Activated gamma-delta T cell (primary cell): ENCODE measurements around the gene PRSS12.
"Not testable (repeated sequence)": the region's sequence is repeated elsewhere in the genome, so short reads cannot be mapped to it uniquely, and the experiment has no call there.

Experiments
- DNase-seq: peaks from one replicate; lab custom pipeline; 2025; lab: John Stamatoyannopoulos, UW

The PRSS12 gene

GRCh38 chr4:118318931-118319330 lies 33.9 kb downstream of the PRSS12 start:
- no peak for DNase-seq

GRCh38 chr4:118317691-118318090 lies 35.1 kb downstream of the PRSS12 start:
- no peak for DNase-seq

GRCh38 chr4:118314221-118314620 lies 38.6 kb downstream of the PRSS12 start:
- DNase-seq = no peak

- no peak for DNase-seq
Measured at GRCh38 chr4:118313098-118313497, 39.7 kb downstream of the PRSS12 start.

- DNase-seq = no peak
Measured at GRCh38 chr4:118308306-118309030, 44.3 kb downstream of the PRSS12 start.

- no peak for DNase-seq
Measured at GRCh38 chr4:118307643-118308042, 45.2 kb downstream of the PRSS12 start.

- DNase-seq = not testable (repeated sequence)
Measured at GRCh38 chr4:118299619-118300018, 53.2 kb downstream of the PRSS12 start.

GRCh38 chr4:118296729-118297128 lies 56.1 kb downstream of the PRSS12 start:
- DNase-seq = no peak

GRCh38 chr4:118290951-118291350 lies 61.9 kb downstream of the PRSS12 start:
- no peak for DNase-seq

GRCh38 chr4:118289794-118290193 lies 63.0 kb downstream of the PRSS12 start:
- DNase-seq = no peak

GRCh38 chr4:118287711-118288451 lies 64.9 kb downstream of the PRSS12 start:
- no peak for DNase-seq

- DNase-seq = no peak
Measured at GRCh38 chr4:118286685-118287084, 66.1 kb downstream of the PRSS12 start.

GRCh38 chr4:118285931-118286330 lies 66.9 kb downstream of the PRSS12 start:
- no peak for DNase-seq

GRCh38 chr4:118284169-118284568 lies 68.6 kb downstream of the PRSS12 start:
- no peak for DNase-seq

GRCh38 chr4:118282692-118283091 lies 70.1 kb downstream of the PRSS12 start:
- DNase-seq = no peak

GRCh38 chr4:118281611-118282442 lies 71.0 kb downstream of the PRSS12 start:
- DNase-seq = no peak

GRCh38 chr4:118280501-118281218 lies 72.1 kb downstream of the PRSS12 start:
- DNase-seq = no peak

GRCh38 chr4:118279920-118280432 lies 72.8 kb downstream of the PRSS12 start:
- DNase-seq = no peak

GRCh38 chr4:118279328-118279727 lies 73.5 kb downstream of the PRSS12 start:
- no peak for DNase-seq

- peak; percentile 89 for DNase-seq
Measured at GRCh38 chr4:118278473-118279274, 74.1 kb downstream of the PRSS12 start.

GRCh38 chr4:118277243-118277642 lies 75.6 kb downstream of the PRSS12 start:
- DNase-seq = no peak
